ENCODE measurements around the gene NUMB. TPM values are rescaled to one million over a fixed set of nuclear protein-coding genes. Genes with fewer than 3 reads are reported as not detected.

NUMB gene
- total RNA-seq, 1 experiment from 2014 or later, result 46.5 TPM

- WGBS (ENCODE audit: extremely low coverage, insufficient read length, low lambda C conversion rate), result no CpG with 5 or more reads among the region's 6 CpGs
- Histone ChIP-seq H4K8ac (replicated peaks; ENCODE audit: insufficient read length, low read depth, low read length) (no peak overlapping the region), H3K4me1 (ENCODE audit: insufficient read depth, low read length) (no peaks in the 10 kb centered on the region), H4K20me1 (ENCODE audit: control insufficient read depth, insufficient read depth, insufficient read length) (no peaks in the 10 kb centered on the region), H2AFZ (ENCODE audit: low read length) (no peak overlapping the region), H3K79me1 (ENCODE audit: insufficient read depth, low read depth, low read length, poor library complexity, severe bottlenecking) (no peaks in the 10 kb centered on the region), H2AK5ac (ENCODE audit: insufficient read length, low read length) (no peak overlapping the region), H2BK15ac (ENCODE audit: low read depth, low read length) (no peak overlapping the region), H2BK5ac (ENCODE audit: insufficient read length, low read length) (no peak overlapping the region), H3K4ac (ENCODE audit: low read depth, low read length) (no peak overlapping the region), H2BK12ac (ENCODE audit: insufficient read length, low read depth, low read length) (no peak overlapping the region), H3K27ac (ENCODE audit: insufficient read length, low read depth, low read length) (no peak overlapping the region), H3K79me2 (ENCODE audit: insufficient read depth, low read length) (no peaks in the 10 kb centered on the region), H3K27me3 (ENCODE audit: insufficient read depth, low read length) (no peaks in the 10 kb centered on the region), H3K14ac (ENCODE audit: insufficient read depth, low read length) (no peak overlapping the region), H3K56ac (ENCODE audit: insufficient read length, low read depth, low read length) (no peak overlapping the region), H4K91ac (ENCODE audit: insufficient read length, low read depth, low read length) (no peak overlapping the region), H2BK20ac (ENCODE audit: low read depth, low read length, poor library complexity, severe bottlenecking) (no peak overlapping the region), H3K18ac (ENCODE audit: insufficient read length, low read depth, low read length) (no peak overlapping the region), H3K9ac (ENCODE audit: extremely low read depth, insufficient read length, low read length) (no peak overlapping the region), H3K23me2 (ENCODE audit: insufficient read length, low read depth, low read length, poor library complexity, severe bottlenecking) (no peaks in the 10 kb centered on the region), H2BK120ac (ENCODE audit: low read depth, low read length, poor library complexity, severe bottlenecking) (no peak overlapping the region), H3K9me3 (ENCODE audit: control insufficient read depth, low read depth, low read length) (no peaks in the 10 kb centered on the region), H3T11ph (ENCODE audit: low read length) (no peak overlapping the region), H3K4me2 (ENCODE audit: insufficient read depth, insufficient read length, low read length) (no peak overlapping the region), H4K5ac (ENCODE audit: insufficient read length, low read depth, low read length) (no peak overlapping the region), H3K23ac (ENCODE audit: insufficient read length, low read depth, low read length) (no peak overlapping the region)
- DNase-seq, result no peak
- no peak overlapping the region for H3K4me3 Mint-ChIP-seq
- H3K9me3 Mint-ChIP-seq, result peaks cover 0 to 2% of the 10 kb centered on the region in 2 experiments; a peak in 1 of 5 replicates
- peaks cover 10 to 11% of the 10 kb centered on the region in 2 experiments for H3K4me1 Mint-ChIP-seq
- H3K27ac Mint-ChIP-seq, result 0 out of 7 replicates have a peak overlapping the region, but pooled peaks of 1 of the 3 experiments have one; percentile 6
- no peak for TF ChIP-seq CTCF (conservative IDR thresholded peaks at IDR 0.05)
- H3K27me3 Mint-ChIP-seq (ENCODE audit: low read depth), result peaks cover 32% of the 10 kb centered on the region
- peaks cover 4 to 5% (median 5%) of the 10 kb centered on the region in 3 experiments; a peak in 4 of 7 replicates for H3K36me3 Mint-ChIP-seq (ENCODE audit: insufficient read depth in 1 of 3, low read depth in 3 of 3)
Measured at GRCh38 chr14:73267474-73267873, 190.9 kb downstream of the NUMB start.
